ENCODE data around the gene FSTL5. TPM values are rescaled to one million over a fixed set of nuclear protein-coding genes. Genes with fewer than 3 reads are reported as not detected.

FSTL5 gene
- polyA plus RNA-seq, 4 donors: 0.19 to 0.36 TPM; not detected in 2

DNA sequence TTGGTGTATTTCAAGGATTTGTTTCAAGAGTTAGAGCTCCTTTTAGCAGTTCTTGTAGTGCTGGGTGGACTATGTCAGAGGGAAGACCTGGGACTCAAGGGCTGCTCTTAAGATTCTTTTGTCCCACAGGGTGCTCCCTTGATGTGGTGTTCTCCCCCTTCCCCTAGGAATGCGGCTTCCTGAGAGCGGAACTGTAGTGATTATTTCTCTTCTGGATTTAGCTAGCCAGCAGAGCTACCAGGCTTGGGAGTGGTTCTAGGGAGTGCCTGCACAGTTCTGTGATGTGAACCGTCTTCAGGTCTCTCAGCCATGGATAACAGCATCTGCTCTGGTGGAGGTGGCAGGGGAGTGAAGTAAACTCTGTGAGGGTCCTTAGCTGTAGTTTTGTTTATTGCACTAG lies 336.8 kb downstream of the FSTL5 start:
- Histone ChIP-seq H3K4me1 (ENCODE audit: control insufficient read depth in 3 of 3, insufficient read depth in 2 of 3, low read depth in 1 of 3, low read length in 2 of 3) (no peaks in the 10 kb centered on the region), H3K36me3 (ENCODE audit: control insufficient read depth in 3 of 3, insufficient read depth in 2 of 3, low read depth in 1 of 3, low read length in 3 of 3) (no peaks in the 10 kb centered on the region), H3K27me3 (ENCODE audit: control insufficient read depth in 3 of 3, insufficient read depth in 3 of 3, low read length in 3 of 3) (no peaks in the 10 kb centered on the region), H3K27ac (ENCODE audit: low read depth in 1 of 3, low read length in 2 of 3) (no peak overlapping the region), H3K9me3 (ENCODE audit: control insufficient read depth in 2 of 2, insufficient read depth in 1 of 2, low read depth in 1 of 2, low read length in 1 of 2) (peaks cover 0 to 16% of the 10 kb centered on the region in 2 donors), H3K4me3 (ENCODE audit: low read depth in 1 of 3, low read length in 3 of 3) (no peak overlapping the region)
- DNase-seq (no peak), FAIRE-seq (no peak)
- 92 to 96% (median 95%) methylated on average over 3 of the region's 3 CpGs for WGBS, 3 donors

DNA sequence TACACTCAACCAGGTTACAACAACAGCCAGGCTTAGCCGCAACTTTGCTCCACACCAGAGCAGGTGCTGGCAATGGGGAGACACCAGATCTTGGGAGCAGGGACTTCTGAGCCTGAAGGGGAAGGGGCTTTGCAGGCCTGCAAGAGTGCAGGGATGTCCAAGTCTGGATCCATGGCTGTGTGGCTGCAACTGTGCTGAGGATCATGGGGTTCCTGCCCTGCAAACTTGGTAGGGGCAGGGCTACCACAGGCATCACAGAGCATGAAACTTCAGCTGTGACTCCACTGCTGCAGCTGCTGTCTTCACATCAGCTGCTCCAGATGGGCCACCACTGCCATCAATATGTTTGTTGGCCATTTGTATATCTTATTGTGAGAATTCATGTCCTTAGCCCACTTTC lies 340.4 kb downstream of the FSTL5 start:
- DNase-seq (no peak), FAIRE-seq (no peak)
- Histone ChIP-seq H3K9me3 (ENCODE audit: control insufficient read depth in 2 of 2, insufficient read depth in 1 of 2, low read depth in 1 of 2, low read length in 1 of 2) (peaks cover 0 to 17% of the 10 kb centered on the region in 2 donors), H3K4me3 (ENCODE audit: low read depth in 1 of 3, low read length in 3 of 3) (no peak overlapping the region), H3K36me3 (ENCODE audit: control insufficient read depth in 3 of 3, insufficient read depth in 2 of 3, low read depth in 1 of 3, low read length in 3 of 3) (no peaks in the 10 kb centered on the region), H3K27me3 (ENCODE audit: control insufficient read depth in 3 of 3, insufficient read depth in 3 of 3, low read length in 3 of 3) (no peaks in the 10 kb centered on the region), H3K4me1 (ENCODE audit: control insufficient read depth in 3 of 3, insufficient read depth in 2 of 3, low read depth in 1 of 3, low read length in 2 of 3) (no peaks in the 10 kb centered on the region), H3K27ac (ENCODE audit: low read depth in 1 of 3, low read length in 2 of 3) (no peak overlapping the region)
- WGBS, 3 donors: 90 to 100% (median 94%) methylated on average over 1 of the region's 1 CpG

DNA sequence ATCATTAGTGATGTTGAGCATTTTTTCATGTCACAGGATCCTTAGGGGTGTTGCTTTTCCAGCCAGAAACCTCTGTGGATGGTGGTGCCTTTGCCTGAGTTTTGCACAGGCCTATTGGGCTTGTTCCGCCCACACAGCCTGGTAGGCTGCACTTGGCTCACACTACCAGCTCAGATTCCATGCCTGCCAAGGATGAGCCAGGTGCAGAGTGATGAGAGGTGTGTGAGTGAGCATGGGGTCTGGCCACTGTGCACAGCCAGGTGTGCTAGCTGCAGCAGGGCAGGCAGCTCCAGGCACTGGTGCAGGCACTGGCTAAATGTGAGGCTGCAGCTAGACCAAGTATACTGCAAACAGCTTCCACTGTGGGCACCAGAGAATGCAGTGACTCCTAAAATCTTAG lies 341.6 kb downstream of the FSTL5 start:
- FAIRE-seq: no peak
- Histone ChIP-seq H3K4me1 (ENCODE audit: control insufficient read depth in 3 of 3, insufficient read depth in 2 of 3, low read depth in 1 of 3, low read length in 2 of 3) (no peaks in the 10 kb centered on the region), H3K4me3 (ENCODE audit: low read depth in 1 of 3, low read length in 3 of 3) (no peak overlapping the region), H3K27me3 (ENCODE audit: control insufficient read depth in 3 of 3, insufficient read depth in 3 of 3, low read length in 3 of 3) (no peaks in the 10 kb centered on the region), H3K9me3 (ENCODE audit: control insufficient read depth in 2 of 2, insufficient read depth in 1 of 2, low read depth in 1 of 2, low read length in 1 of 2) (peaks cover 0 to 17% of the 10 kb centered on the region in 2 donors), H3K36me3 (ENCODE audit: control insufficient read depth in 3 of 3, insufficient read depth in 2 of 3, low read depth in 1 of 3, low read length in 3 of 3) (no peaks in the 10 kb centered on the region), H3K27ac (ENCODE audit: low read depth in 1 of 3, low read length in 2 of 3) (no peak overlapping the region)
- DNase-seq: no peak
- 91 to 96% (median 91%) methylated on average over 1 of the region's 1 CpG for WGBS, 3 donors

DNA sequence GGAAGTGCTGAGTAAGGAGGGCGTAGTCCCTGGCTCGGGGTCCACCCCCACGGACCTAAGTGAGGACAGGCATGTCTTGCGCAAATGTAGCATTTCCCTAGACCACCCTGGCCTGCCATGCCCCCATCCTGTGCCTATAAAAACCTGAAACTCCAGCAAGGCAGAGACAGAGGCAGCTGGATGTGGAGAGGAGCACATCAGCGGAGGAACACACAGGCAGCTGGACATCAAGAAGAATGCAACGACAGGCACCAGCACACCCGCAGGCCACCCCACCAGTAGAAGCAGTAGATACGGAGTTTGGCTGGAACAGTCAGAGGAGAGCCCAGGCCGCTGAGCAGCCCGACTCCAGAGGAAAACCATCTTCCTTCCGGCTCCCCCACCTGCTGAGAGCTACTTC lies 345.9 kb downstream of the FSTL5 start:
- H3K36me3 ChIP-seq (ENCODE audit: control insufficient read depth in 3 of 3, insufficient read depth in 2 of 3, low read depth in 1 of 3, low read length in 3 of 3): no peaks in the 10 kb centered on the region
- no peak overlapping the region for H3K27ac ChIP-seq (ENCODE audit: low read depth in 1 of 3, low read length in 2 of 3)
- no peak for DNase-seq
- 72 to 76% (median 74%) methylated on average over 11 of the region's 11 CpGs for WGBS, 3 donors
- FAIRE-seq: no peak
- H3K27me3 ChIP-seq (ENCODE audit: control insufficient read depth in 3 of 3, insufficient read depth in 3 of 3, low read length in 3 of 3): no peaks in the 10 kb centered on the region
- H3K4me3 ChIP-seq (ENCODE audit: low read depth in 1 of 3, low read length in 3 of 3): no peak overlapping the region
- H3K4me1 ChIP-seq (ENCODE audit: control insufficient read depth in 3 of 3, insufficient read depth in 2 of 3, low read depth in 1 of 3, low read length in 2 of 3): no peaks in the 10 kb centered on the region
- H3K9me3 ChIP-seq (ENCODE audit: control insufficient read depth in 2 of 2, insufficient read depth in 1 of 2, low read depth in 1 of 2, low read length in 1 of 2): peaks cover 0 to 9% of the 10 kb centered on the region in 2 donors

DNA sequence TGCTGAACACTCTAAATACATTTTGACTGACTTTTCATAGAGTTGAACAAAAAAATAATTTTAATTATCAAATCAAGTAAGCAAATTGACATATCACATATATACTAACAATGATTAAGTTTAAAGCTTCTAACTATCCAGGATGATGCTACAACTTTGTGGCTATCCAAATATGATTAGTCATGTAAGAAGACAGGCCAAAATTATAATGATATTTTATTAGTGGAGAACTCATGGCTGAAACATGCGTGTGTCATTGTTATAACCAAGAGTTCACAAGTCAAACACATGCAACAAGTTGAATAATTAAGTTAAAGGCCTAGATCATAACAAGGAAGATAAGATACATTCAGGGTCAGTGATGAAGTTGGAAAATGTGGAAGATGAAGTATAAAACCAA lies 346.8 kb downstream of the FSTL5 start:
- DNase-seq (no peak), FAIRE-seq (no peak)
- H3K36me3 ChIP-seq (ENCODE audit: control insufficient read depth in 3 of 3, insufficient read depth in 2 of 3, low read depth in 1 of 3, low read length in 3 of 3): no peaks in the 10 kb centered on the region
- H3K4me1 ChIP-seq (ENCODE audit: control insufficient read depth in 3 of 3, insufficient read depth in 2 of 3, low read depth in 1 of 3, low read length in 2 of 3): no peaks in the 10 kb centered on the region
- no peak overlapping the region for H3K27ac ChIP-seq (ENCODE audit: low read depth in 1 of 3, low read length in 2 of 3)
- H3K27me3 ChIP-seq (ENCODE audit: control insufficient read depth in 3 of 3, insufficient read depth in 3 of 3, low read length in 3 of 3): no peaks in the 10 kb centered on the region
- H3K9me3 ChIP-seq (ENCODE audit: control insufficient read depth in 2 of 2, insufficient read depth in 1 of 2, low read depth in 1 of 2, low read length in 1 of 2): no peaks in the 10 kb centered on the region
- 79 to 88% (median 84%) methylated on average over 1 of the region's 1 CpG for WGBS, 3 donors
- H3K4me3 ChIP-seq (ENCODE audit: low read depth in 1 of 3, low read length in 3 of 3): no peak overlapping the region

DNA sequence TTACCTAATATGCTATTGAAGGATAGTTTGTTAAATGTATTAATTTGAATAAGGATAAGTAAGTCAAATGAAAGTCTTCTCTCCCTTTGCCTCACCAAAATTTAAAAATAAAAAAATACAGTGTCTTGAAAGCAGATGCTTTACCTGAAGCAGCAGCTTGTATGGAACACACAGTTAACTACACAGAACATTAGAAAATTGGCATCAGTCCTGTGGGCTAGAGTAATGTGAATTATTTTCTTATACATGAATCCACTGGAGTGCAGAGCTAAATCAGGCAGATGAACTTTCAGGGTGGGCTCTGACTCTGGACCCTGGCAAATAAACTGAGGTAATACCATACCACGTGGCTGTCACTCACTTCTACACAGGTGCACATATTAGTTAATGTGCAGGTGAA lies 348.0 kb downstream of the FSTL5 start:
- no peak overlapping the region for H3K4me3 ChIP-seq (ENCODE audit: low read depth in 1 of 3, low read length in 3 of 3)
- H3K4me1 ChIP-seq (ENCODE audit: control insufficient read depth in 3 of 3, insufficient read depth in 2 of 3, low read depth in 1 of 3, low read length in 2 of 3): no peaks in the 10 kb centered on the region
- WGBS, 3 donors: 30 to 66% (median 53%) methylated on average over 1 of the region's 1 CpG
- no peaks in the 10 kb centered on the region for H3K27me3 ChIP-seq (ENCODE audit: control insufficient read depth in 3 of 3, insufficient read depth in 3 of 3, low read length in 3 of 3)
- no peak for FAIRE-seq
- no peak for DNase-seq
- H3K36me3 ChIP-seq (ENCODE audit: control insufficient read depth in 3 of 3, insufficient read depth in 2 of 3, low read depth in 1 of 3, low read length in 3 of 3): no peaks in the 10 kb centered on the region
- no peaks in the 10 kb centered on the region for H3K9me3 ChIP-seq (ENCODE audit: control insufficient read depth in 2 of 2, insufficient read depth in 1 of 2, low read depth in 1 of 2, low read length in 1 of 2)
- H3K27ac ChIP-seq (ENCODE audit: low read depth in 1 of 3, low read length in 2 of 3): no peak overlapping the region

DNA sequence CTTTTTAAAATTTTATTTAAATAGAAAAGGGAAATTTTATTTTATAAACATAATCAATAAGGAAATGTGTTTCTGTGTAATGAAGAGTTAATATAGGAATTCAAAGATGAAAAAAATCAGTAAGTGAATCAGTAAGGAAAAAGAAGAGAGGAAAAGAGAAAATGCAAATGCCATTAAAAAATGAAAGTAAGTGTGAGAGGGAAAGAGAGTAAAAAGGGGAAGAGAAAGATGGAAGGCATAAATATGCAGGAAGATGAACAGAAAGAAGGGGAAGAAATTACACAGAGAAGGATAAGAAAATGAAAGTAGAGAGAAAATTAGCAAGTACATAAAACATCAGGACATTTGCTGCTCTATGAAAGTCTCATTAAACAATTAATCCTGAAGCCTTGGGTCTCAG lies 349.9 kb downstream of the FSTL5 start:
- H3K4me1 ChIP-seq (ENCODE audit: control insufficient read depth in 3 of 3, insufficient read depth in 2 of 3, low read depth in 1 of 3, low read length in 2 of 3): no peaks in the 10 kb centered on the region
- no peak overlapping the region for H3K27ac ChIP-seq (ENCODE audit: low read depth in 1 of 3, low read length in 2 of 3)
- no peak overlapping the region for H3K4me3 ChIP-seq (ENCODE audit: low read depth in 1 of 3, low read length in 3 of 3)
- H3K36me3 ChIP-seq (ENCODE audit: control insufficient read depth in 3 of 3, insufficient read depth in 2 of 3, low read depth in 1 of 3, low read length in 3 of 3): no peaks in the 10 kb centered on the region
- DNase-seq (no peak), FAIRE-seq (no peak)
- no peaks in the 10 kb centered on the region for H3K9me3 ChIP-seq (ENCODE audit: control insufficient read depth in 2 of 2, insufficient read depth in 1 of 2, low read depth in 1 of 2, low read length in 1 of 2)
- no peaks in the 10 kb centered on the region for H3K27me3 ChIP-seq (ENCODE audit: control insufficient read depth in 3 of 3, insufficient read depth in 3 of 3, low read length in 3 of 3)

DNA sequence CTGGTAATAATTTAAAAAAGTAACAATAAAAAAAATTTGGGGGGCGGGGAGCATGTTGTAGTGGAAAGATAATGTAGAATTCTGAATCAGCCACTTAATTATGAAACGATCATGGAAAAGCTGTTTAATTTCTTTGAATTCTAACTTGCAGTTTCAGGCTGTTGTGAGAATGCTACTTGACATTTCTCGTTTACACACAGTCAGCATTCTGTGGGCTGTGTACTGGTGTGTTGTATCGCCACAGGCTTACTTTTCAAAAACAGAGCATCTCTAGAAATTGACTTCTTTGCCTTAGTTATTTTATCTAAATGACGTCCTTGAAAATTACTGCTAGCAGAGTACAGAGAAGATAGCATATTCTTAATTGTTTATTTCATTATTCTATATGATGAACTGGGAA lies 350.4 kb downstream of the FSTL5 start:
- Histone ChIP-seq H3K4me1 (ENCODE audit: control insufficient read depth in 3 of 3, insufficient read depth in 2 of 3, low read depth in 1 of 3, low read length in 2 of 3) (no peaks in the 10 kb centered on the region), H3K36me3 (ENCODE audit: control insufficient read depth in 3 of 3, insufficient read depth in 2 of 3, low read depth in 1 of 3, low read length in 3 of 3) (no peaks in the 10 kb centered on the region), H3K27ac (ENCODE audit: low read depth in 1 of 3, low read length in 2 of 3) (no peak overlapping the region), H3K4me3 (ENCODE audit: low read depth in 1 of 3, low read length in 3 of 3) (no peak overlapping the region), H3K27me3 (ENCODE audit: control insufficient read depth in 3 of 3, insufficient read depth in 3 of 3, low read length in 3 of 3) (no peaks in the 10 kb centered on the region), H3K9me3 (ENCODE audit: control insufficient read depth in 2 of 2, insufficient read depth in 1 of 2, low read depth in 1 of 2, low read length in 1 of 2) (no peaks in the 10 kb centered on the region)
- 56 to 78% (median 70%) methylated on average over 5 of the region's 5 CpGs for WGBS, 3 donors
- no peak for DNase-seq
- no peak for FAIRE-seq

DNA sequence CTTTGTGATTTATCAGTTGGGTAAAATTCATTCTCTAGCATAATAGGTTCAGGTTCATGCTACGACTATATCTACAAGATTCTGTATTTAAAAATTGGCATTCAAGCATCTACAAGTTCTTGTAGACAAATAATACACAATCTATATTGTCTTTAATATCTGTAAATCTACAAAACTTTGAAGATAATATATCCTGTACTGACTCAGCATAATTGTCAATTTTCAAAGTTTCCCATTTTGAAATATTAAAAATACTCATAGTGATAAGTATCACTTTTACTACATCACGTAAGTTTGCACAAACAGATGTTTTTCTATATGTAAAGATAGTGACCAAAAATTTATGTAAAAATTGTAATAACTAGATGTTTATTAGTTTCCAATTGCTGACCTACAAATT lies 360.6 kb downstream of the FSTL5 start:
- 67 to 88% (median 79%) methylated on average over 2 of the region's 2 CpGs for WGBS, 3 donors
- DNase-seq (no peak), FAIRE-seq (no peak)
- Histone ChIP-seq H3K27ac (ENCODE audit: low read depth in 1 of 3, low read length in 2 of 3) (no peak overlapping the region), H3K9me3 (ENCODE audit: control insufficient read depth in 2 of 2, insufficient read depth in 1 of 2, low read depth in 1 of 2, low read length in 1 of 2) (no peaks in the 10 kb centered on the region), H3K4me1 (ENCODE audit: control insufficient read depth in 3 of 3, insufficient read depth in 2 of 3, low read depth in 1 of 3, low read length in 2 of 3) (no peaks in the 10 kb centered on the region), H3K36me3 (ENCODE audit: control insufficient read depth in 3 of 3, insufficient read depth in 2 of 3, low read depth in 1 of 3, low read length in 3 of 3) (no peaks in the 10 kb centered on the region), H3K27me3 (ENCODE audit: control insufficient read depth in 3 of 3, insufficient read depth in 3 of 3, low read length in 3 of 3) (no peaks in the 10 kb centered on the region), H3K4me3 (ENCODE audit: low read depth in 1 of 3, low read length in 3 of 3) (no peak overlapping the region)
